Large intestine (tissue), 3 donors: ENCODE measurements around the gene PI4K2B. TPM values are rescaled to one million over a fixed set of nuclear protein-coding genes. Genes with fewer than 3 reads are reported as not detected.
A peak's percentile ranks its signal among the peaks of the same experiment; 100 is the strongest.
"Not testable (repeated sequence)": the region's sequence is repeated elsewhere in the genome, so short reads cannot be mapped to it uniquely, and the experiment has no call there.

Source experiments
- DNase-seq, 2 donors: peaks; one replicate each; pipeline versions ENCODE4 v3.0.0 to v3.0.0-alpha.2; 2013
- H3K27ac ChIP-seq: one replicate; pipeline ENCODE4 v1.5.1; 2013; ENCODE audit warnings: low read length
- H3K27me3 ChIP-seq: 2 replicates; pipeline ENCODE4 v1.6.1; 2013; ENCODE audit warnings: low read length; ENCODE audit not compliant: control insufficient read depth, insufficient read depth
- H3K36me3 ChIP-seq: 2 replicates; pipeline ENCODE4 v1.6.1; 2013; ENCODE audit warnings: low read length; ENCODE audit not compliant: control insufficient read depth, insufficient read depth
- H3K4me1 ChIP-seq: one replicate; pipeline ENCODE4 v1.6.1; 2013; ENCODE audit warnings: low read length; ENCODE audit not compliant: control insufficient read depth, insufficient read depth
- H3K4me3 ChIP-seq: one replicate; pipeline ENCODE4 v1.5.1; 2013; ENCODE audit warnings: low read length
- H3K9me3 ChIP-seq: one replicate; pipeline ENCODE4 v1.6.1; 2013; ENCODE audit warnings: mild to moderate bottlenecking, low read depth, low read length, moderate library complexity; ENCODE audit not compliant: control insufficient read depth
- WGBS: methylation state at CpG from one replicate; pipeline ENCODE4 v1.1.5; 2013; ENCODE audit warnings: low lambda C conversion rate; ENCODE audit not compliant: insufficient coverage; 5-methylcytosine and 5-hydroxymethylcytosine counted together
- polyA plus RNA-seq: library from polyadenylated mRNA; unstranded; fragments of 120-200 nt; gene quantifications from one replicate; pipeline ENCODE4 v1.2.1, GENCODE V29; 2013

The PI4K2B gene
- polyA plus RNA-seq, 1 donor: 31.8 TPM

DNA sequence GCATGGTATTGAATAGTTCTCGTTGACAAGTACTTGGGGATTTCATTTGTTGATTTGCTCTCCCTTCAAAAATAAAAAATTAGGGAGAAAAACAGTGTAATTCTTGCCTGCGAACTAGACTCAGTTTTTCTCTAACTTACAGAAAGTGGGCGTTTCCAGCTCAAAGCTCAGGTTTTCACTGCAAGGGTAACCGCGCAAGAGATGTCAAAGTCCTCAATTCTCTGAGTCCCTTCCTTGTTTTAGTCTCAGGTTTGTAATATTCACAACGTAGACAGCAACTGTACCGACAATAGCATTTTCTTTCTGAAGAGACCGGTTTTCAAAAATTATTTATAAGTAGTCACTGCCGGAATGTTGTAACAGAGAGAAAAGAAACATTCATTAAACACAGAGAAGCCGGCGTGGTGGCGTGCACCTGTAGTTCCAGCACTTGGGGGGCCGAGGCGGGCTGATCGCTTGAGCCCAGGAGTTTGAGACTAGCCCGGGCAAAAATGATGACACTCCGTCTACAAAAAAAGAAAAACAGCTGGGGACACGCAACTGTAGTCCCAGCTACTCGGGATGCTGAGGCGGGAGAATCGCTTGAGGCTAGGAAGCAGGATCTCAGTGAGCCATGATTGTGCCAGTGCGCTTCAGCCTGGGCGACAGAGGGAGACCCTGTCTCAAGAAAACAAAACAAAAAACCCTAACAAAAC is 79.5 kb downstream of the PI4K2B start:
- peak; percentile 61 to 81 for DNase-seq
- 3% methylated on average over 6 of the region's 23 CpGs for WGBS
- Histone ChIP-seq H3K27ac (peak overlapping the region; percentile 95), H3K36me3 (peaks cover 10% of the 10 kb centered on the region), H3K4me1 (peaks cover 2% of the 10 kb centered on the region), H3K27me3 (no peaks in the 10 kb centered on the region), H3K4me3 (peak overlapping the region; percentile 87), H3K9me3 (no peaks in the 10 kb centered on the region)

- Histone ChIP-seq H3K36me3 (peaks cover 25% of the 10 kb centered on the region), H3K27ac (no peak overlapping the region)
These were observed 86.5 kb downstream of the PI4K2B start for GRCh38 chr4:25320336-25320735.

DNA sequence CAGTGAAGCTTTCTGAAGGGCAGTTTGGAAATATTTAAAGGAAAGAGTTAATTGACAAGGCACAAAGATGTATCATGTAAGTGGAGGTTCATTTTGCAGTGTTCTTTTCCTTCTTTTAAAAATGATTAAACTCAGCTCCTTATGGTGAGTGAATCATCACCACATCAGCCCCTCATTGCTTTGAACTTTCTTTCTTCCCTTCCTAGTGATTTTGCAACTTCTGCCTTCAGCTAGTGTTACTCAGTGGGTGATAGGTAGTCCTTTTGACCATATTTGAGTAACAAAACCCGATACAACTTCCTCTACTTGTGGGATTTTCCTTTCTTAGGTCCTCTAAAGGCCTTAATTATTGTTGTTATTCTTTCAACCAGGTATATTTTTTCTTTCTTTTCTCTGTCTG is 86.9 kb downstream of the PI4K2B start:
- no peaks in the 10 kb centered on the region for H3K9me3 ChIP-seq
- H3K27ac ChIP-seq: no peak overlapping the region
- no peaks in the 10 kb centered on the region for H3K27me3 ChIP-seq
- DNase-seq: no peak
- no peak overlapping the region for H3K4me3 ChIP-seq
- H3K36me3 ChIP-seq: peaks cover 20% of the 10 kb centered on the region
- 71% methylated on average over 1 of the region's 1 CpG for WGBS
- no peaks in the 10 kb centered on the region for H3K4me1 ChIP-seq

More at GRCh38 chr4:25320336-25320735, 86.5 kb downstream of the PI4K2B start:
- Histone ChIP-seq H3K27me3 (no peaks in the 10 kb centered on the region), H3K9me3 (no peaks in the 10 kb centered on the region), H3K4me3 (no peak overlapping the region), H3K4me1 (no peaks in the 10 kb centered on the region)
- no peak for DNase-seq
- WGBS: 100% methylated on average over 1 of the region's 2 CpGs

DNA sequence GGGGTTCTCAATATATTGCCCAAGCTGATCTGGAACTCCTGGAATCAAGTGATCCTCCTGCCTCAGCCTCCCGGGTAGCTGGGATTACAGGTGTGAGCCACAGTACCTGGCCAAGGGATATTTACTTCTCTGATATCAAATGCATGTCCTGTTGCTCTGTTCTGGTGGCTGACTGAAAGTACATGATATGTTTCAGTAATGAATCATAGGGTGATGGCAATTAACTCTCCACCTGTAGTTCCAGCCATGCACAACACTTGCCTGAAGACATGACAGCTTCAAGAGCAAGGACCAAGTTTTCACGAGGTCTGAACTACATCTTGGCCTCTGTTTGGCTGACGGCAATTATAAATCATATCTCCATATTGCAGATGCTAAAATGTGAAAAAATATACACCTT is 87.9 kb downstream of the PI4K2B start:
- no peaks in the 10 kb centered on the region for H3K4me1 ChIP-seq
- peaks cover 17% of the 10 kb centered on the region for H3K36me3 ChIP-seq
- no peaks in the 10 kb centered on the region for H3K27me3 ChIP-seq
- no peaks in the 10 kb centered on the region for H3K9me3 ChIP-seq
- no peak for DNase-seq
- WGBS: no CpG with 5 or more reads among the region's 3 CpGs
- no peak overlapping the region for H3K27ac ChIP-seq
- no peak overlapping the region for H3K4me3 ChIP-seq

DNA sequence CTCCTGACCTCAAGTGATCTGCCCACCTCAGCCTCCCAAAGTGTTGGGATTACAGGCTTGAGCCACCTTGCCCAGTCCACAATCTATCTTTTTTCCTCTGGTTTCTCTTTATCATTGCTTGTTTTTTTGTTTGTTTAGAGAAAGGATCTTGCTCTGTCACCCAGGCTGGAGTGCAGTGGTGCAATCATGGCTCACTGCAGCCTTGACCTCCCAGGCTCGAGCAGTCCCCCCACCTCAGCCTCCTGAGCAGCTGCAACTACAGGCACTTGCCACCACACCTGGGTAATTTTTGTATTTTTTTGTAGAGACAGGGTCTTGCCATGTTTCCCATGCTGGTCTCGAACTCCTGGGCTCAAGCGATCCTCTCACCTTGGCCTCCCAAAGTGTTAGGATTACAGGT is 94.6 kb downstream of the PI4K2B start:
- H3K27ac ChIP-seq: not testable (repeated sequence)

More for the DNA sequence above, 94.6 kb downstream of the PI4K2B start:
- not testable (repeated sequence) for DNase-seq, H3K4me1 ChIP-seq, H3K4me3 ChIP-seq, H3K36me3 ChIP-seq, H3K27me3 ChIP-seq, H3K9me3 ChIP-seq
- WGBS: no CpG with 5 or more reads among the region's 3 CpGs

Other genes starting within 250 kb of the PI4K2B start
- 3.0 TPM for gene LGI2, start 203.1 kb upstream of the PI4K2B start, polyA plus RNA-seq
- 18.6 TPM for gene SEPSECS, start 73.6 kb upstream of the PI4K2B start, polyA plus RNA-seq
- 12.2 TPM for gene ZCCHC4, start 78.7 kb downstream of the PI4K2B start, polyA plus RNA-seq
- 37.7 TPM for gene ANAPC4, start 143.2 kb downstream of the PI4K2B start, polyA plus RNA-seq